GM18526 (cell line): Measurements from ENCODE around the gene PSME3.

Experiments used
- POLR2A ChIP-seq: IDR thresholded peaks from 3 replicates; pipeline ENCODE4 v1.6.1; 2011; ENCODE audit not compliant: insufficient read length; ENCODE audit errors: extremely low read depth

PSME3 gene

DNA sequence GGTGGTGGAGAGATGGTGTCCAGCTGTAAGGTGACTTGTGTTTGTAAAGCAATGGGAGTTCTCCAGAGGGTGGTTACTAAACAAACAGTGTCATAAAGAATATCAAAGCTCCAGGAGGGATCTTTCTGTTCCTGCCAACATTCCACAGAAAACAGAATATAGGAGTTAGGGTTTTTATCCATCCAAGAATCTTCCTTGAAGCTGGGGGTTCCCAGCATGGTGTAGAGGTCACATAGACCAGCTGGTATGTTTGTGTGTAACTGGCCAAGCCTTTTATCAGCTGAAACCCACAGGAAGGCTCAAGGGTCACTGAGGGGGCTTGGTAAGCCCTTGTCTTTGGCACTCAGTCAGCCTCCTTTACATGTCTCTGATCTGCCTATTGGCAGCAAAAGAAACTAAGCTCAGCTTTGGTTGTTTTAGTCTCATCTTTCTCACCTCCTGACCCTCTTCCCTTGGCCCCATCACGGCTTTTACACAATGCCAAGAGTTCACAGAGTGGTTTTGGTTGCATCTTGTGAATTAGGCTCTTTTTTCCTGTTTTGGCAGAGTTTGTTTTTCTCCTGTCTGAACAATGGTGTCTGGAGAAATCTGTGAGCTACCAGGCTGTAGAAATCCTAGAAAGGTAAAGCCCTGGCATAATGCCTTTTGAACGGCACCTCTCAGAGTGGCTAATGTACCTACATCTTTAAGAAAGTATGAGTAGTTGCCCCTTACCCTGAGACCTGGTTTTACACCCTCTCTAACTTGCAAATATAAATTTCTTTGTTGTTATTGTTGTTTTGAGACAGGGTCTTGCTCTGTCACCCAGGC, 29.9 kb upstream of the PSME3 start:
- no peak for TF ChIP-seq POLR2A

DNA sequence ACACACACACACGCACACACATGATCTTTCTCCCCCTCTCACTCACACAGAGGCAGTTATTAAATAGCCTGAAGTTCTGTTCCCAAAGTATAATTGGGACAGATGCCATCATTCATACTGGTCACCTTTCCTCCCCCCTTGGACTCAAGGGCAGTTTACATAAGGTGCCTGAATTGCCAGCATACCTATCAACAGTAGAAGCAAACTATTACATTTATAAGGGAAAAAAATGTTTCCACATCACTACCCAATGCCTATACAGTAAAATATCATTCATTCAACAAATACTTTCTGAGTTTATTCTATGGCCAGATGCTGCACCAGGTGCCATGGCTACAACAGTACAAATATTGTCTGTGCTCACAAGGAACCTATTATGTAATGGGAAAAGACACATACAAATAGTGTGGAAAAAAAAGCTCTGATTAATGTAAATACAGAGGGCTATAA, 28.3 kb upstream of the PSME3 start:
- TF ChIP-seq POLR2A: no peak

DNA sequence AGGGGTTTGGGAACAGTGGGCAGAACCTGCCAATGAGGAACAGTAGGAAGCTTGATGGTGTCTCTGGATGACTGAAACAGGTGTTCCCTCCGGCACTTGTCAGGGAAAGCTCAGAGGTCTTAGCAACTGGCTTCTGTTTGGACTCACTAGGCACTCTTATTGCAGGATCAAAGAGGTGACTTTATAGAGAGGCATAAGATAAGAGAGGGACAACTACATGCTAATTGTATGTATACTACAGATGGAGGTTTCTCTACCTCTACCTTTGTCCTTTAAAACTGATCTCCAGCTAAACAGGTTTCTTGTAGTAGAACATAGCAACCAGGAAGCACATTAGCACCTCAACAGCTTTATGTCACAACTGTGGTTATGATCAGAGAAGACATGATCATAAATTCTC, 26.9 kb upstream of the PSME3 start:
- TF ChIP-seq POLR2A: no peak

DNA sequence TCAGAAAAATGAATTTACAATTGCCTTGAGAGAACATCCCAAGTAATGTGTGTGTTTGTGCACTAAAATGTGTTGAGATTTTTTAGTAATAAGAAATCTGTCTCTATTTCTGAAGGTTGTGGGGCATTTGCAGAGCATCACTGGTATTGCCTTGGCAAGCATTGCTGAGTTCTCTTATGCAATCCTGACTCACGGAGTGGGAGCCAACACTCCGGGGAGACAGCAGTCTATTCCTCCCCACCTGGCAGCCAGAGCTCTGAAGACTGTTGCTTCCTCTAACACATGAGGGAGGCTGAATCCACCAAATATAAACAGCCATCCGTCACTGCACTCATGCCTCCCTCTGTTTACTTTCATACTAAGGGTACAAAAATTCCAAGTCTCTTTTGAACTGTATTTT, 23.9 kb upstream of the PSME3 start:
- TF ChIP-seq POLR2A: no peak

DNA sequence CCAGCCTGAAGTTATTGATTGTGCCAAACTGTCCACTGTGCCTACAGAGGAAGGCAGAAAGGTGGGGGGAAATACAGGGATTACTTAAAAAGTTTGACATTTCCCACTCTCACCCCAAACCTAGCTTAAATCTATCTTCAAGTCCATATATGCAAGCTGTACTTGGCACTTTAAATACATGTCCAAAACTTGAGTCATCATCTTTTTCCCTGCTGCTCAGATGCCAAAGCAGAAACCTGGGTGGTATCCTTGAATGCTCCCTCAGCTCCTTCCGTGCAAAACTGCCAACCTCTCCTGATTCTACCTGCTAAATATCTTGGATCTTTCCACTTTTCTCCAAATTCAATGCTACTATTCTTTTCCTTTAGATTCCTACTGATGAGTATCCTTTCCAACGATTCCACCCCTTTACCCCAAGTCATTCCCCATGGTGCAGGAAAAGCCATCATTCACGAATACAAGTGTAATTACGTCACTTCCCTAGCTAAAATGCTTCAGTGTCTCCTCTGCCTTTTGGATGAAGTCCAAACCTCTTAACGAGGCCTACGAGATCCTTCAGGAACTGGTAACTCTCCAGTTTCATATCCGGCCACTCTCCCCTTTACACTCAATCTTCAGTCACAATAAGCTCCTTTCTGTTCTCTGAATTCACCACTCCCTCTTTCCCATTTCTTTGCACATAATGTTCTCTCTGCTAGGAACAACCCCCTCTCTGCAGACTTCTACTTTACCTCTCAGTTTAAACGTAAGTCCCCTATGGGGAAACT, 18.4 kb upstream of the PSME3 start:
- no peak for TF ChIP-seq POLR2A

DNA sequence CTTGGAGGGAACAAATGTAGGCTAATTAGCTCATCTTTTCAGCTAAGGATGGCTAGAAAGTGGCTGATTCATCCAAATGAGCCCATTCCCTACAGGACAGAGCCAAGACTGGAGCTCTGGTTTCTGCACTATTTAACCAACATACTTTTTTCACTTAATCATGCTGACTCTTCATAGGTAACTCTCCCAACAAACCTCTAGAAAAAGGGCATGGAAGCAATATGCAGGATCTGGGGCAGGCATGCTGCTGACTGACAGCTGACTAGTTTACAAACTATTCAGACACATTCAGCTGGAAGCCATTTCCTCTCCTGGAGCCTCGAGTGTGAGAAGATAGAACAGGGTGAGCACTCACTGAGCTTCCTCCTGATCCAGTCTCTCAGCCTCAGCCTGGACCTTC, 15.3 kb upstream of the PSME3 start:
- no peak for TF ChIP-seq POLR2A

DNA sequence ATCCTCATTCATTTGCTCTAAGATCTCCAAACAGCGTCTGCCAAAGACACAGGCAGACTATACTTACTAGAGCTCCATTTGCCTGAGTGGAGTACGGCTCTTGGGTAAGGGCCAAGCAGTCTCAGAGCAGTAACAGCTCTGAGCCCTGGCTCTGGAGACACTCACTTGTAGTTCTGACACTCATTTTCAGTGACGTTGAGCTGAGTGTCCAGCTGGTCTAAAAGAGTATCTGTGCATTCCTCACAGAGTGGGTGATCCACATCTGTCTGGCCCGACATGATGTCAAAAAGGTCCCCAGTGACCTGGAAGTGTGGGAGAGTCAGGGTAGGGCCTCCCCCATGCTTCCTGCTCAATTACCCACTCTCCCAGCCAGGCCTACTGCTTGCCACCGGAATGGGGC, 14.8 kb upstream of the PSME3 start:
- no peak for TF ChIP-seq POLR2A

DNA sequence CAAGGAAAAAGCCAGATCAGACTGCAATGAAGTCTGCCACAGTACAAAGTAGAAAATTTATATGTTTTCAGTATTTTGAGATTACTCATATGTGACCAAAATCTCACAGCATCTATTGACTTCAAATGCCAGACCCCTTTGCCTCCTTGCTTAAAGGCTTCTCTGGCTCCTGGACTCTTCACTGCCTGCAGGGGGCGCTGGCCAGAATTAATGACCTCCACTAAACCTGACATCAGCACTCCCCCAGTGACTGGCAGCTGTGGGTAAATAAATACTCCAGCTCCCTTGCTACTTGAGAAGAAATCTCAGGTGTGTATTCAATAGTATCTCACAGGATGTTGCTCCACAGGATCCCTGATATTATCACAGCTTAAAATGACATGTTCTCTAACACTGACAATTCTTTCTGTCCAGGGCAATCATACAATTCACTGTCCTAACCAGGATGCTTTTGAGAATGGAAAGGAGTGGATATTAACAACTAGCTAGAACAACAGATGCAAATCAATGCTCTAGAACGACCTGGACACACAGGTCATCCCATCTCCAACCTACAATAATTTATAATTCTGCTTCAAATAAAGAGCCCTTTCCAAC, 13.2 kb upstream of the PSME3 start:
- no peak for TF ChIP-seq POLR2A

DNA sequence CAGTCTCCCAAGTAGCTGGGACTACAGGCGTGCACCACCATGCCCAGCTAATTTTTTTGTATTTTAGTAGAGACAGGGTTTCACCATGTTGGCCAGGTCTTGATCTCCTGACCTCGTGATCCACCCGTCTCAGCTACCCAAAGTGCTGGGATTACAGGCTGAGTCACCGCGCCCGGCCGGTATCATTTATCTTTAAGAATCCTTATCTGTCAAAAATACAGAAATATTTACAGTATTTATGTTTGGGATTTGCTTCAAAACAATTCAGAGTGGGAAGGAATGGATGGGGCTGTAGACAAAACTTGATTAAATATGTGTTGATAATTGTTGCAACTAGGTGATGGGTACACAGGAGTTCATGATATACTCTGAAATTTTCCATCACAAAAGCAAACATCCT, 12.0 kb upstream of the PSME3 start:
- TF ChIP-seq POLR2A: no peak

DNA sequence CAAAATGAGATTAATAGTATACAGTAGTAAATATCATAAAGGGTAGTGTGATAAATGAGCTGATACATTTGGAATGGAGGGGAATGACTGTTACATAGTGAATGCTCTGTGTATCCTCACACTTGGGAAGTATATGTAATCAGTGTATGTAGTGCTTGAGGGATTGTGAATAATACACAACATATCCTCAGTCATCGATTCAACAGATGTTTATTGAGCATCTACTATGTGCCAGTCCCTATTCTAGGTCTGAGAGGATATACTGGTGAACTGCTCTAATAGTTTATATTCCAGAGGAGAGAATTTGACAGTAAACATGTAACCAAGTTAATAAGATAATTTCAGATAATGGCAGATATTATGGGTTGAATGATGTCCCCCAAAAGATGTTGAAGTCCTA, 5.7 kb upstream of the PSME3 start:
- no peak for TF ChIP-seq POLR2A

DNA sequence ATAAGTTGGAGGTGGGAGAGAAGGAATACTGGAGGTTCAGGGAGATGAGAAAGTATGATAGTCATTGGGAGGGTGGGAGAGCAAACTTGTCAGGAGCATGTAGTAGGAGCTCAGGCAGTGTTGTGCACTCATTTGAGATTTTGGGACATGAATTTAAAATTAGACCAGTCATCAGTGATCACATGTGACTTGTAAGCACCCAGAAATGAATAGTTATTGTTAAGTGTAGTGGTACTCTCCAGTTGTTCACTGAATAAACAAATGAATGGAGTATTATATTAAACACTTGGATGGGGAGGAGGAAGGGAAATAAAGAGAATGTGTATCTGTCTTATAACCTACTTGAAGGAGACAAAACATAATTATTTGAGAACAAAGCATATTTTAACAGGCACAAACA, 2.2 kb upstream of the PSME3 start:
- TF ChIP-seq POLR2A: no peak

DNA sequence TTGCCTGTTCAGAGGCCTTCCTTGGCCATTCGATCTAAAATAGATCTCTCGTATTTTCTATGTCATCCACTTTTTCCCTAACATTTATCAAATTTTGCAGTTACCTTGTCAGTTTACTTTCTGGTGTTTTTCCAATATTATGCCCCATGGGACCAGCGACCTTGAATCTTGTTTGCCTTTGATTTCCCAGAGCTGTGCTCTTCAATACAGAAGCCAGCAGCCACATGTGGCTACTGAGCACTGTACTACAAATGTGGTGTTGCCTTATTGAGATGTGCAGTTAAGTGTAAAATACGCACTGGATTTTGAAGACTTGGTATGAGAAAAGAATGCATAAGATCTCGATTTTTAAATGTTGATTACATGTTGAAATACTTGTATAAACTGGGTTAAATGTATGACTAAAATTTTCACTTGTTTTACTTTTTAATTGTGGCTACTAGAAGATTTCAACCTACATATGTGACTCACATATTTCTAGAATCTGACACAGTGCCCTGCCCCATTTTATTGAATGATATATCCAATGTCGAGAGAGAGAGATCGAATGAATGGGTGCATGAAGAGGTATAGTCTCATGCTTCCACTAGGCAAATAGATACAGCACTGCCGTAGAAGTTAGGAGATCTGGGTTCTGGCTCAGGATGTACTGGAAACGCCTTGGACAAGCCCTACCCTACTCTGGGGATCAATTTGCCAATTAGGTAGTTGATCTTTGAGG, 824 bp upstream of the PSME3 start:
- no peak for TF ChIP-seq POLR2A

DNA sequence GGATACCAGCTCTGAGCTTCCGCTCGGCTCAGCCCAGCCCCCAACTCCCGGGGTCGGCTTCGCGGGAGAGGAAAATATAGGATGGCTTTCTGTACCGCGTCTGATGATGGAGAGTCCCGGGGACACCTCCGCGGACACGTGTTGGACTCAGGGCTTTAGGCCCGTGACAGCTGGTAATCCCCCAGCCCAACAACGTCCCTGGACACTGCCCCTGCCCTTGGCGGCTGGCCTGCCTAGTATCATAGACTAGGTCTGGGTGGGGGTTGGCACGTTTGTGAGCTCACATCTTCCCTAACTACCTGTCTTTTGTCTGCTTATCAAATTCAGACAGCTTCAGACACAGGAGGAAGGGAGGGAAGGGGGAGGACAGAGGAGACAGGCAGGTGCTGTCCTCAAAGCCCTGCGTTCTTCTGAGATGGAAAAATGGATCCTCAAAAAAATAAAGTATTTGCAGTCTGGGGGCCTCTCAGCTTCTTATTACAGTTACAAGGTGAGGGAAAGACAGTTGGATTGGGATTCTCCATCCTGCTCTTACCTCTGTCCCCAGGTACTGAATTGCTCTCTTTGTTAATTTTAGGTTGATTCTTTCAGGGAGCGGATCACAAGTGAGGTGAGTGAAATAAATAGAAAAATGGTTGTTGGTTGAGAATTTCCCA, 698 bp downstream of the PSME3 start:
- TF ChIP-seq POLR2A: no peak

DNA sequence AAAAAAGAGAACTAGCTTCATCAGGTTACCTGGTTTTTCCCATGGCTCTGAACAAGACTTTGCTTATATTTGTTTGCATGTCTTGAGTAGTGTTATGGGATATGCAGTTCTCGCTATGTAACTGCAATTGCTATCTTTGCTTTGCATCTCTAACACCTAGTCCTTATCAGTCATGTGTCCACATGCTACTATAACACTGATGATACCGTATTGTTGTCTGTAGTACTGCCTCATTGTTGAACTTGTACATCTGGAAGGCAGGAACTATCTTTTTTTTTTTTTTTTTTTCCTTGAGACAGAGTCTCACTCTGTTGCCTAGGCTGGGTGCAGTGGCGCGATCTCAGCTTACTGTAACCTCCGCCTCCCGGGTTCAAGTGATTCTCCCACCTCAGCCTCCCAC, 2.5 kb downstream of the PSME3 start:
- TF ChIP-seq POLR2A: no peak
